GM18519 (cell line): ENCODE results near the gene MID1.

Experiments used
- ATAC-seq: cut with Tn5 transposase; IDR thresholded peaks from one replicate; pipeline ENCODE4 v1.9.1; 2021; ENCODE audit warnings: mild to moderate bottlenecking, moderate library complexity; ENCODE audit not compliant: unreplicated experiment, low FRiP score

MID1 gene

DNA sequence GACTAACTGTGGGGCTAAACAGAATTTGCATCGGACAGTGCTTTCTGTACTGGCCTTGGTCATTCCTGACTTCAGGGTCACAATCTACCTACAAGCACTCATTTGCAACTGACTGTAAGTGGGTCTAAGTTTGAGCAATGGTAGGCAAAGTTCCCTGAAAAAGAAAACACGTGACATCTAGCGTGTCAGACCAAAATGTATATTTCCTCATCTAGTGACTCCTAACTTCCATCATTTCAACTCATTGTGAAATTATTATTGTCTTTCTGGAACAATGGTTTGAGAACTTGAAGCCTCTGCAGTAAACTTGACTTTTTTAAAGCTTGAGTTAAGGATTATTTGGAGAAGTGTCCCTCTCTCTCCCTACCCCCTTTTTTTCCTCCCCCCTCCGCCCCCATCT, 113.6 kb downstream of the MID1 start:
- no peak for ATAC-seq

DNA sequence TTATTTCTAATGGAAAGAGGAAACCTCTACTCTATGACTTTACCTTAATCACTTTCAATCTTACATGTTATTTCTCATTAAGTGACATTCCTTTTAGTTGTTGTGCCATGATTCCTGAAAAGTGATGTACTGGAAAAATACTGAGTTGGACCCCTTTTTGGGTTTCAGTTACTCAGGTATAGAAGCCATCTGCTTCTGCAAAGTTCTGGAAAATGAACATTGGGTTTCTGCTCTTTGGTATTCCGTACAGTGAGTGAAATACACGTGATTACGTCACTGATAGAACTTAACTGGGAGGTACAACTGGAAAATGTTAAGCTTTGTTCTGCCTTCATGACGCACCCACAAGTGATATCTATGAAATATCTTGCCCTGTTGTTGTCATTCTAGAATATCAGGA, 114.7 kb downstream of the MID1 start:
- ATAC-seq: no peak

- ATAC-seq: no peak
These were observed 117.4 kb downstream of the MID1 start for GRCh38 chrX:10502961-10503360.

DNA sequence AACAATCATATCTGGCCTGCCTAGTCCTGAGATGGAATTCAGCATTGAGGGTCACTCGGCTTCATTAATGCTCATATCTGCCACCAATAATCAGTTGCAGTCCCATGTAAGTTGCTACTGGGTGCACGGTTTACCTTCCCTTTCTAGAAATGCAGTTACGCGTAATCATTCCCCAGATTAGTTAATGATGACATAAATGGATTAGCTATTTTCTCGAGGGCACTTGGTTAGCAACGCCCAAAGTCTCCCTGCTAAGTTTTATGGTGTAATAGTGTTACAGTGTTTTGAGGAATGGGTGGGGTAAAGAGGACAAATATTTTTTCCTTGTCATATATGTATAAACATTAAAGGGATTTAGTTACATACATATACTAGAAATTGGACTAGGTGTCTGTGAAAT, 118.8 kb downstream of the MID1 start:
- no peak for ATAC-seq

- no peak for ATAC-seq
These were observed 123.9 kb downstream of the MID1 start for GRCh38 chrX:10496345-10496965.

- ATAC-seq: no peak
These were observed 124.7 kb downstream of the MID1 start for GRCh38 chrX:10495677-10496076.

- no peak for ATAC-seq
These were observed 128.1 kb downstream of the MID1 start for GRCh38 chrX:10492250-10492649.

DNA sequence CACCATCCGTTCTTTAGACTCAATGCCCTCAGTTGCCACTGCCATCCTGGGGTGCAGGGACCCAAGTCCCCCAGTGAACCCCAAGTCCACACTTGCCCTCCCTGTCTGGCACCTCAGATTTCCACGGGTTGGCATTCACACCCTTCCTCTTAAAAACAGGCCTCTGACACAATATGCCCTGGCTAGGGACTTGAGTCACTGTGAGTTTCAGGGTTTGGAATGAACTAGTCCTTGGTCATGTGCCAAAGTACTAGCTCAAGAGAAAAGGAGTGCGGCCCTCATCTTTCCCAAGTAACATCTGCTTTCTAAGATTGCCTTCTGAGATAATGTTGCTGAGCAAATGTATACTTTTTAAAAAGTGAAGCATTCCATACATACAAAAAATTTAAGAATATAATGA, 134.0 kb downstream of the MID1 start:
- ATAC-seq: no peak

- no peak for ATAC-seq
These were observed 135.1 kb downstream of the MID1 start for GRCh38 chrX:10485326-10485725.

GRCh38 chrX:10484683-10485247, 135.6 kb downstream of the MID1 start:
- no peak for ATAC-seq

DNA sequence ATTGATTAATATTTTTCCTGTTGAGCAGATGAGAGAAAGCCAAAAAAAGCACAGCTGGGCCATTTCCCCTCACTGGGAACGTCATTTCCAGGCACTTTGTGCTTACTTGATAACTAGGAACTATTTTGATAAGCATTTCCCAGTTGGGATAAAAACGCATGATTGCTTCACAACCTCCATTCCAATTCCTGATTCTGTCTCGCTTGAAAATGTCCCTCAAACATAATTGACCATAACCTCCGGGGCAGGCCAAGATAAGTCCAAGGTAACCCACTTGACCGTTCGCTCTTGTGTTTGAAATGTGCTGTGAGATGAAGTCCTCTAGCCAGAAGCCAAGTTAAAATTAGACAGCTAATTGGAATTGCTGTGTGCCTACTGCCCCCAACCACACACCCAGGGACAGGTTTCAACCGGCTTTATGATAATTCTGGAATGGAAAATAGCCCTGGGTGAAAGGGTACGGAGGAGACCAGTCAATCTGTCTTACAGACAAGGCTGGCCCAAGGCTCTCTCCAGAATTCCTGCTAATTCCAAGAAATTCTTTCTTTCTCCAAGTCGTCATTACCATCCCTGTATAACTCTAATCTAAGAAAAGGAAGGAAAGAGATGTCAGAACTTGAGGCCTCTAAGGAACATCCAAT, 137.1 kb downstream of the MID1 start:
- no peak for ATAC-seq

- ATAC-seq: no peak
These were observed 137.7 kb downstream of the MID1 start for GRCh38 chrX:10482708-10483107.

- peak; percentile 83 for ATAC-seq
These were observed 138.1 kb downstream of the MID1 start for GRCh38 chrX:10482261-10482660.

- ATAC-seq: no peak
These were observed 139.5 kb downstream of the MID1 start for GRCh38 chrX:10480861-10481260.

GRCh38 chrX:10479508-10479907, 140.9 kb downstream of the MID1 start:
- ATAC-seq: no peak

GRCh38 chrX:10477525-10477924, 142.9 kb downstream of the MID1 start:
- ATAC-seq: no peak

GRCh38 chrX:10474913-10475568, 145.3 kb downstream of the MID1 start:
- no peak for ATAC-seq

DNA sequence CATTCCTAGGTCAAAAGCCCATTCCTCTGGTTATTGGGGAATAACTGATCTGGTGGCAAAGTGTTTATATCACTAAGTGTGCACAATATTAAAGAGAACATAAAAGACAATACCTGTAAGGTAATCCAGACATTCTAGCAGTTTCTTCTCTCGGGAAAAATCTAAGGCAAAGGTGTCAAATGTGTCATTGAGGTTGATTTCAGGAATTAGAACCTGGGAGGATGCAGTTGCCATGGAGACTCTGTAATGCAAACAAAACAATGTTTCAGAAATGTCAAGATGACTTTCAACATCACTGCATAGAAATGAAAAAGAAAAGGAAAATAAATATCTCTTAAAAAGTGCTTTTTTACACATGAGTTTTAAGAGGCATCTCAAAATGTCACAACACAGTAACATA, 145.9 kb downstream of the MID1 start:
- no peak for ATAC-seq

DNA sequence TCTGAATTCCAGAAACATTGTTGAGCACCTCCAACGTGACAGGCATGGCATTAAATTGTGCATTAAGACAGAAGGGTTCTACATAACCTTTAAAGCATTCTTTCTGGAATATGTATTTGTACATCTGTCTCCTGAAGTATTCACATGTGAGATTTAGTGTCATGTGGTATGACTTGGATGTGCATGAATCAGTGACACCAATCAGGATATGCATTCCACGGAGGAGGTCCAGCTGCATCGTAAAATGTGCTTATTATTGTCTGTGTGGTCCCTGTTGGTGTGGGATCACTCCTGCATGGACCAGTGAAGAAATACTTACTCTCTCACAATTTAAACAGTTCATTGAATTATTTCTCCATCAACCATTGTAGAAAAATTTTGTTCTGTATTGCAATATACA, 149.0 kb downstream of the MID1 start:
- ATAC-seq: no peak

DNA sequence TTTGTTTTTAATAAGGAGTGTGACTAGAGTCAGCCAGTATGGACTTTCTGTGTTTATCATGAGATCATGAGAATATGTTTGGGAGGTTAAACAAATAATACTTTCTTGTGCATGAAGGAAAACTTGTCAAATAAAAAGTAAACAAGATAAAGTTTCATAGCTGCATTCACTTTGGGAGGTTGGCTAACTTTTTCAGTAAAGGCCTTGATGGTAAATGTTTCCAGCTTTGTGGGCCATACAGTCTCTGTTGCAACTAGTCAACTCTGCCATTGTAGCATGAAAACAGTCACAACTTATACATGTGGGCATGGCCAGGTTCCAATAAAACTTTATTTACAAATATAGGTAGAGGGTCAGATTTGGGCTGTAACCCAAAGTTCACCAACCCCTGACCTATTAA, 150.4 kb downstream of the MID1 start:
- no peak for ATAC-seq

- no peak for ATAC-seq
These were observed 152.6 kb downstream of the MID1 start for GRCh38 chrX:10467793-10468192.

GRCh38 chrX:10465254-10465653, 155.1 kb downstream of the MID1 start:
- no peak for ATAC-seq
